ENCODE data around the gene ATG4C.

The ATG4C gene

DNA sequence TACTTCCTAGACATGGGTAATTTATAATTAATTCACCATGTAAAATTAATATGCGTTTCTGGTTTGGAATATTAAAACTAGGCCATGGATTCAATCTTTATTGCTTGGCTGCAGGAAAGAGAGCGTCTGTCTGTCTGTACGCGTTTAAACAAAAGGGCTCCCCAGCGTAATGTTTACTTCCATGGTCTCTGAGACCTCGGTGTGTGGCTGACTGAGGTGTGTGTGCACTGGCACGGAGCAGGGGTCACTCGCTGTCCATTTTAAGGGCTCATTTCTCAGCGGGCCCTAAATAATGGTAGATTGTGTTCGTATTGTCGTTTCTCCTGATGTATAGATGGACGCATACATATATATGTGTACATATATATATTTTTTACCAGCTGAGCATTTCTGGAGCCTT, 119.6 kb downstream of the ATG4C start:
- H3K4me3 Mint-ChIP-seq: no peak overlapping the region
- no peaks in the 10 kb centered on the region for H3K9me3 Mint-ChIP-seq (ENCODE audit: low read depth)
- H3K36me3 Mint-ChIP-seq: no peaks in the 10 kb centered on the region
- H3K4me1 Mint-ChIP-seq (ENCODE audit: low read depth): peaks cover 6% of the 10 kb centered on the region
- no peaks in the 10 kb centered on the region for H3K27me3 Mint-ChIP-seq
- no peak overlapping the region for H3K27ac Mint-ChIP-seq

DNA sequence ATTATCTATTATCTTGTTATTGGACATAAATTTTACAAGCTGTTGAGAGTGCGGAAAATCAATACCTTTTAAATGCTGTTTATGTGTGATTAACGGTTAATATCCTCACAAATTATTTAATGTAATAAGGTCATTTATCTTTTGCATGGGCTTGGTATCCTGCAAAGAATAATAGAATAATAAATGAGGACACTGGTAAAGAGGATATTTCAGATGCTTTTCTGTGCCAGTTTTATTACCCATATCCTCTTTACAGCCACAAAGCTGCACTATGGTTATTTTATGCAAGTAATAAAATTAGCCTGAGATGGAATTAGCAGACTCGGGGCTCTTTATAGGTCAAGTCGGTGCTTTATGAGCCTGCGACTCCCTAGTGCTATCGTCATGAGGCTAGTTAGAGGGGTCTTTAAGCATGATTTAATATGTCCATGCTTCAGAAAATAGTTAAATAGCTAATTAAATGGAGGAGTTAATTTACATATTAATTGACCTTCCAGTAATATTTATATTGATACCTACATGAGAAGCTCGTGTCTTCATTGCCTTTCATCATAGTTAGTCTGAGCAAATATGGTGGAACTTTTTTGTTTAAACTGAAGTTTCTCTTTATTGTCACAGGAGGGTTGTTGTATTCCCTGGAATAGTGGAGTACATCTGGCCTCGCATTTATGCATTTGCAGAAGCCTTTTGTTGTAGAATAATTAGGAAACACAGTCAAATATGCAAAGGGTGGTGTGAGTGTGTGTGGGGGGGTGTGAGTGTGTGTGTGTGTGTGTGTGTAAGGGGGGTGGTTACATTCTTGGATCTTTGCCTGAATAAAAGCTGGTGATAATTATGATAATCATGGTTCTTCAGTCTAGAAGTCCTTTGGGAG, 120.3 kb downstream of the ATG4C start:
- no peak overlapping the region for H3K27ac Mint-ChIP-seq
- no peaks in the 10 kb centered on the region for H3K36me3 Mint-ChIP-seq
- no peaks in the 10 kb centered on the region for H3K9me3 Mint-ChIP-seq (ENCODE audit: low read depth)
- H3K4me1 Mint-ChIP-seq (ENCODE audit: low read depth): peaks cover 11% of the 10 kb centered on the region
- H3K4me3 Mint-ChIP-seq: no peak overlapping the region
- H3K27me3 Mint-ChIP-seq: no peaks in the 10 kb centered on the region

DNA sequence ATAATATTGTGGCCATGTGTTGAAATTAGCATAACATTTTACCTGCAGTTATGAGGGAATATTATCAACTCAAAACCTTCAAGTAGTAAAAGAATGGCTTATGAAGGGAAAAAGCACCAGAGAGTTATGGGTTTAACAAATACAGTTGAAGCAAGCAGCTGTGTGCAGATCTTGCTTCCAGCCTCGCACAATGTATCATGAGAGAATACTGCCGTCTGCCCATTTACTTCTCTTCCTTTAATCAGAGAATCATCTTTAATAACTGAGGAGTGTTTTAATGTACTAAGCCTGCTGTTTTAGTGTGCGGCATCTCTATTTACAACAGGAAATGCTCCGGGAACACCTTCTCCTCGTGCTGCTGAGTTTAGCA, 120.9 kb downstream of the ATG4C start:
- Mint-ChIP-seq H3K36me3 (no peaks in the 10 kb centered on the region), H3K4me1 (ENCODE audit: low read depth) (peaks cover 11% of the 10 kb centered on the region), H3K27me3 (no peaks in the 10 kb centered on the region), H3K9me3 (ENCODE audit: low read depth) (no peaks in the 10 kb centered on the region), H3K4me3 (no peak overlapping the region), H3K27ac (no peak overlapping the region)

- no peak overlapping the region for H3K4me3 Mint-ChIP-seq
- no peaks in the 10 kb centered on the region for H3K36me3 Mint-ChIP-seq
- H3K27ac Mint-ChIP-seq: no peak overlapping the region
- no peaks in the 10 kb centered on the region for H3K9me3 Mint-ChIP-seq (ENCODE audit: low read depth)
- no peaks in the 10 kb centered on the region for H3K27me3 Mint-ChIP-seq
- peaks cover 11% of the 10 kb centered on the region for H3K4me1 Mint-ChIP-seq (ENCODE audit: low read depth)
Observed at GRCh38 chr1:62905309-62905708, 121.4 kb downstream of the ATG4C start.

DNA sequence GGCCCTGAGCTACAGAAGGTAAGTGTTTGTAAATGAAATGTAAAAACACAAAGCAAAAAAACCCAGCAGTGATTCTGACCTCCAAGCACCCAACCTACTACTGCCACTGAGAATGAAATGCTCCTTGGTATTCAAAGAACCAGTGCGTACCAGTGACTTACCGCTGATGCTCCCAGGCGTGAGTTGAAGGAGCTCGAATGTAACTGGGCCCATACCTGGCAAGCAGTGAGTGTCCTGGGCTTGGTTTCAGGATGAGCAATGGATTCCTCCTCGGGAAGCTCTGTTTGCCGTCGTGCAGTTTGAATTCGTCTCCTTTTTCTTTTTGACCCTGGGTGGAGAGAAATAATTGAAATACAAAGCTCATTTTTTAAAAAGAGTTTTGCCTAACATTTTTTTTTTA, 121.9 kb downstream of the ATG4C start:
- Mint-ChIP-seq H3K27ac (no peak overlapping the region), H3K9me3 (ENCODE audit: low read depth) (no peaks in the 10 kb centered on the region), H3K4me3 (no peak overlapping the region), H3K4me1 (ENCODE audit: low read depth) (peaks cover 11% of the 10 kb centered on the region), H3K27me3 (no peaks in the 10 kb centered on the region), H3K36me3 (no peaks in the 10 kb centered on the region)

DNA sequence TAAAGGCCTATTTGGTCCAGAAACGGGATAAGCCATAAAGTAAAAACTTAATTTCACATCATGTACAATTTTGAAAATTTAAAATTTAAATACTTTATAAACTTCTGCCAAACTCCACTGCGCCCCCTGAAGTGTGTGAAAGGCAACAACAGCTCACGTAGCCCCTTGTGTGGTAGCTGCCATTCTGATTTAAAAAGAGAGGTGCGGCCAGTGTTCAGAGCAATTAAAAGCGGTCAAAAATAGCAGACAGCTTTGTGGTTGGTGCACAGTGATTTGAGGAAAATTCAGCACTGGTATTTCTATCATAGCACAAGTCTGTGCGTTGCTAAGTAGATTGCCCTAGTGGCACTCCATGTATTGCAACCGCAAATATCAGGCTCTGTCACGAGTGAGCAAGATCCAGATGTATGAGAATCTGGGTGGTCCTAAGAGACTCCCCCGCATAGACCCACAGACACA, 122.5 kb downstream of the ATG4C start:
- no peaks in the 10 kb centered on the region for H3K27me3 Mint-ChIP-seq
- no peak overlapping the region for H3K4me3 Mint-ChIP-seq

GRCh38 chr1:62908168-62908695, 124.3 kb downstream of the ATG4C start:
- Mint-ChIP-seq H3K4me1 (ENCODE audit: low read depth) (peaks cover 11% of the 10 kb centered on the region), H3K36me3 (no peaks in the 10 kb centered on the region), H3K27me3 (no peaks in the 10 kb centered on the region), H3K27ac (no peak overlapping the region), H3K4me3 (no peak overlapping the region), H3K9me3 (ENCODE audit: low read depth) (no peaks in the 10 kb centered on the region)

More for the DNA sequence above, 122.5 kb downstream of the ATG4C start:
- Mint-ChIP-seq H3K27ac (no peak overlapping the region), H3K36me3 (no peaks in the 10 kb centered on the region), H3K4me1 (ENCODE audit: low read depth) (peaks cover 11% of the 10 kb centered on the region), H3K9me3 (ENCODE audit: low read depth) (no peaks in the 10 kb centered on the region)

DNA sequence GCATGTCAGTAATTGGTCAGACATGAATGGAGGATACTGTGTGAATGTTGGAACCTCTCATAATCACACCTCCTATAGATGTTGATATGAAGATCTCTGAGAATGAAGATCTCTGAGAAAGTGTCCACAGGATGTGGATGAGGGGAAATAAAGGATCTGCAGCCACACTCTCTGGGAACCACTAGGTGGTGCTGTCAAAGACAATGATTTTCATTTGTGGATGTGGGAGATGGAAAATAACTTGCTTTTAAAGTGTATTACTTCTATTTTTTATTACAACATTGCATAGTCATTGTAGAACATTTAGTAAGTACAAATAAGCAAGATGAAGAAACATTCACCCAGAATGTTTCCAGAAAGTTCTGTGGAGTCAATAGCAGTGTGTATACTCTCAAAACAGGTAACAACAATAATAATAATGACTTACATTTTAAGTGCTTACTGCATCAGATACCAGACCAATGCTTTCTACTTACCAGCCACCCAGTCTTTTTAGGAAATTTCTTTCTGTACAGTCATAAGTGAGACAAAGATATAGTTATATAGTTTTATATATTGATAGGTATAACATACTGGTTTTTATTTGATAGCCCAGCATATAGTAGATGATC, 128.2 kb downstream of the ATG4C start:
- Mint-ChIP-seq H3K9me3 (ENCODE audit: low read depth) (no peaks in the 10 kb centered on the region), H3K27ac (no peak overlapping the region), H3K4me1 (ENCODE audit: low read depth) (peaks cover 11% of the 10 kb centered on the region), H3K4me3 (no peak overlapping the region), H3K27me3 (peaks cover 2% of the 10 kb centered on the region), H3K36me3 (no peaks in the 10 kb centered on the region)
